Fibroblast of lung (primary cell): Measurements from ENCODE around the gene GADL1. TPM values are rescaled to one million over a fixed set of nuclear protein-coding genes. Genes with fewer than 3 reads are reported as not detected.

Experiments used
- DNase-seq, 2 donors: peaks; one replicate each; pipeline versions ENCODE4 v3.0.0 to v3.0.0-alpha.2; 2010; ENCODE audit warnings: low read depth in 2 of 2
- H2AFZ ChIP-seq: 2 replicates; pipeline ENCODE4 v1.5.1; 2012; ENCODE audit warnings: low read length, control low read depth, inconsistent platforms
- H3K27ac ChIP-seq: 2 replicates; pipeline ENCODE4 v1.5.1; 2011; ENCODE audit warnings: low read length, control low read depth; ENCODE audit not compliant: insufficient read depth
- H3K27me3 ChIP-seq: 2 replicates; pipeline ENCODE4 v1.5.1; 2011; ENCODE audit warnings: mild to moderate bottlenecking, low read length; ENCODE audit not compliant: control insufficient read depth, insufficient read depth
- H3K36me3 ChIP-seq: 2 replicates; pipeline ENCODE4 v1.5.1; 2011; ENCODE audit warnings: low read length; ENCODE audit not compliant: control insufficient read depth, insufficient read depth
- H3K4me1 ChIP-seq: 2 replicates; pipeline ENCODE4 v1.5.1; 2011; ENCODE audit warnings: low read length; ENCODE audit not compliant: control insufficient read depth, insufficient read depth; ENCODE audit errors: extremely low read depth
- H3K4me2 ChIP-seq: 2 replicates; pipeline ENCODE4 v1.5.1; 2011; ENCODE audit warnings: low read length, control low read depth; ENCODE audit not compliant: insufficient read depth; ENCODE audit errors: extremely low read depth
- H3K4me3 ChIP-seq, 4 experiments: fragments of 200-600 bp in 1 of 4; sonication (generic) in 1 of 4; replicated peaks in 1 of 4; 2 replicates each; pipeline ENCODE4 v1.5.1; 2011 to 2016; ENCODE audit warnings: low read length in 4 of 4, low read depth in 3 of 4, mild to moderate bottlenecking in 3 of 4, control low read depth in 2 of 4, inconsistent platforms in 1 of 4, mixed read lengths in 1 of 4; ENCODE audit not compliant: insufficient read depth in 1 of 4; ENCODE audit errors: control extremely low read depth in 1 of 4
- H3K79me2 ChIP-seq: 2 replicates; pipeline ENCODE4 v1.5.1; 2012; ENCODE audit warnings: mild to moderate bottlenecking, low read length, inconsistent platforms; ENCODE audit not compliant: control insufficient read depth, insufficient read depth
- H3K9ac ChIP-seq: 2 replicates; pipeline ENCODE4 v1.5.1; 2011; ENCODE audit warnings: mild to moderate bottlenecking, low read length, control low read depth; ENCODE audit not compliant: insufficient read depth
- H3K9me3 ChIP-seq: 2 replicates; pipeline ENCODE4 v1.5.1; 2012; ENCODE audit warnings: low read depth, low read length; ENCODE audit not compliant: control insufficient read depth, insufficient read depth
- H4K20me1 ChIP-seq: 2 replicates; pipeline ENCODE4 v1.5.1; 2011; ENCODE audit warnings: low read length; ENCODE audit not compliant: control insufficient read depth, insufficient read depth; ENCODE audit errors: extremely low read depth
- EZH2 ChIP-seq: IDR thresholded peaks from 2 replicates; pipeline ENCODE4 v1.5.1; 2012; ENCODE audit warnings: low read length, control low read depth, mild to moderate bottlenecking; ENCODE audit errors: missing control alignments
- polyA plus RNA-seq, 2 donors: library from polyadenylated mRNA; depleted of rRNA in 1 of 2; stranded (reverse) in 1 of 2; unstranded in 1 of 2; fragments of >200 nt; gene quantifications; 2 replicates each; pipeline ENCODE4 v1.2.1, GENCODE V29; 2011 to 2012; ENCODE audit warnings: missing spikeins in 1 of 2
- total RNA-seq: library from RNA; depleted of rRNA; stranded (reverse); fragments of >200 nt; gene quantifications from 2 replicates; pipeline ENCODE4 v1.2.1, GENCODE V29; 2014
- TF ChIP-seq, protein P1 (sequence below), 2 donors: IDR thresholded peaks in 1 of 2; conservative IDR thresholded peaks in 1 of 2; 1 replicate in 1 of 2; 2 replicates in 1 of 2; pipeline ENCODE4 v1.5.1; 2011 to 2012; ENCODE audit warnings: low read length in 2 of 2, control low read depth in 1 of 2, inconsistent platforms in 1 of 2, low read depth in 1 of 2, mild to moderate bottlenecking in 1 of 2

GADL1 gene
- total and polyA plus RNA-seq, 2 donors (not counting 1 experiment from before 2014, with no cell fraction given) = 0.18 to 3.6 TPM

DNA sequence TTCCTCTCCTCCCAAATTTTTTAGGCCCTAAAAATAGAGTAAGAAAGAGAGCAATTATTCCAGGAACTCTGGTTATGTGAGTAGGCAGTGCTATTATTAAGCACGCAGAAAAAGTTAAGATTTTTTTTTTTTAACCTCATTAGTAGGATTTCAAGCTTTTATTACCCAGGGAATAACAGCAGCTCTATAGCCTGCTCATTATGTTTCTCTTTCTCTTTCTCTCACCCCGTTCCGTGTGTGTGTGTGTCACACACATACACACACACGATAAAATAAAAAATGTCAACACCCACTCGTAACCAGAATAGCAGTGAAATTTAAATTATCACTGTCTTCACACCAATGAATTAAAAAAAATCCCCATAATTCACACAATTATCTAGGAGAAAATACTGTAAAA, 30.3 kb downstream of the GADL1 start:
- DNase-seq = no peak

DNA sequence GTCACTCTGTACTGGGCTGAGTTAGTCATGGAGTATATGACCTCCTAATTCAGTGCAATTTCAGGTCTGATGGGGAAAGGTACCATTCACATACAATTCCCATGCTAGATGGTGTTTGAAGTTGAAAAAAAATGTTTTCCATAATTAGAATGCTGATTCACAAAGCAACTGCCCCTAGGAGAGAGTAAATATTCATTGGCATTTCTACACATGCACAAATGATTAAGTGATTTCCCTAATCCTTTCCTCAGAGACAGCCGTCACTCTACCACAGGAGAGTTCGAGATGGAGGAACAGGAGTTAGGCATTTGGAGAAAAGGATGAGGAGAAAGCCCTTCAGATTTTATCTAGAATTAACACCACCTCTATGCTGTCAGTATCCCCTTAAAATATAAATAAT, 32.5 kb downstream of the GADL1 start:
- Histone ChIP-seq H3K4me2 (no peak overlapping the region), H4K20me1 (no peaks in the 10 kb centered on the region), H3K9ac (no peak overlapping the region), H3K9me3 (no peaks in the 10 kb centered on the region), H3K36me3 (no peaks in the 10 kb centered on the region), H3K4me3 (no peak overlapping the region), H3K27ac (no peak overlapping the region), H2AFZ (no peak overlapping the region), H3K27me3 (no peaks in the 10 kb centered on the region), H3K4me1 (no peaks in the 10 kb centered on the region), H3K79me2 (no peaks in the 10 kb centered on the region)
- no peak for TF ChIP-seq EZH2
- TF ChIP-seq, protein P1, sequence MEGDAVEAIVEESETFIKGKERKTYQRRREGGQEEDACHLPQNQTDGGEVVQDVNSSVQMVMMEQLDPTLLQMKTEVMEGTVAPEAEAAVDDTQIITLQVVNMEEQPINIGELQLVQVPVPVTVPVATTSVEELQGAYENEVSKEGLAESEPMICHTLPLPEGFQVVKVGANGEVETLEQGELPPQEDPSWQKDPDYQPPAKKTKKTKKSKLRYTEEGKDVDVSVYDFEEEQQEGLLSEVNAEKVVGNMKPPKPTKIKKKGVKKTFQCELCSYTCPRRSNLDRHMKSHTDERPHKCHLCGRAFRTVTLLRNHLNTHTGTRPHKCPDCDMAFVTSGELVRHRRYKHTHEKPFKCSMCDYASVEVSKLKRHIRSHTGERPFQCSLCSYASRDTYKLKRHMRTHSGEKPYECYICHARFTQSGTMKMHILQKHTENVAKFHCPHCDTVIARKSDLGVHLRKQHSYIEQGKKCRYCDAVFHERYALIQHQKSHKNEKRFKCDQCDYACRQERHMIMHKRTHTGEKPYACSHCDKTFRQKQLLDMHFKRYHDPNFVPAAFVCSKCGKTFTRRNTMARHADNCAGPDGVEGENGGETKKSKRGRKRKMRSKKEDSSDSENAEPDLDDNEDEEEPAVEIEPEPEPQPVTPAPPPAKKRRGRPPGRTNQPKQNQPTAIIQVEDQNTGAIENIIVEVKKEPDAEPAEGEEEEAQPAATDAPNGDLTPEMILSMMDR (conservative IDR thresholded peaks at IDR 0.05 in 1 of 2, IDR thresholded peaks at IDR 0.05 in 1 of 2; ENCODE audit: low read depth in 1 of 2, low read length in 2 of 2) = no peak
- DNase-seq = no peak

More for the DNA sequence above, 30.3 kb downstream of the GADL1 start:
- Histone ChIP-seq H3K9ac (no peak overlapping the region), H3K4me3 (no peak overlapping the region), H3K27me3 (no peaks in the 10 kb centered on the region), H3K36me3 (no peaks in the 10 kb centered on the region), H3K9me3 (no peaks in the 10 kb centered on the region), H4K20me1 (no peaks in the 10 kb centered on the region), H3K4me1 (no peaks in the 10 kb centered on the region), H3K79me2 (no peaks in the 10 kb centered on the region), H2AFZ (no peak overlapping the region), H3K4me2 (no peak overlapping the region), H3K27ac (no peak overlapping the region)
- TF ChIP-seq EZH2 = no peak
- TF ChIP-seq, protein P1 (conservative IDR thresholded peaks at IDR 0.05 in 1 of 2, IDR thresholded peaks at IDR 0.05 in 1 of 2; ENCODE audit: low read depth in 1 of 2, low read length in 2 of 2) = no peak

DNA sequence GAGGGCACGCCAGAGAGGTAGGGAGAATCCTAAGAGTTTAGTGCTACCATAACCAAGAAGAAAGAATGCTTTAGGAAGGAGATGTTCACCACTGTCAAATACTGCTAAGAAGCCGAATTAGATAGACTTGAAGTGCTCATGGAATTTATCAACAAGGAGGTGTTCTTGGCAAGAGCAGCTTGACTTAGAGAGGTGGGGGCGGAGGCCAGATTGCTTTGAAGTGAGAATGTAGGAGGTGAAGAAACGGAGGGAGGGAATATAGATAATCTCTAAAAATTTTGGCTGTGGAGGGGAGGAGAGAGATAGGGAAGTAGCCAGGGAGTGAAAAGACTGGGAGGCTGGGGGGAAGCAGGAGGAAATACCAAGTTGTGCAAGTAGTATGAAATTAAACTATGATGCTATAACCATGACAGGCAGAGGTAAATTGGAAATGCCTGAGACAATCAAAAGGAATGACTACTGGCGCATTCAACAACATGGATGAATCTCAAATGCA, 35.5 kb downstream of the GADL1 start:
- Histone ChIP-seq H3K4me1 (no peaks in the 10 kb centered on the region), H3K9me3 (no peaks in the 10 kb centered on the region), H3K4me3 (no peak overlapping the region), H3K36me3 (no peaks in the 10 kb centered on the region), H3K27me3 (no peaks in the 10 kb centered on the region), H2AFZ (no peak overlapping the region), H3K4me2 (no peak overlapping the region), H4K20me1 (no peaks in the 10 kb centered on the region), H3K79me2 (no peaks in the 10 kb centered on the region), H3K9ac (no peak overlapping the region), H3K27ac (no peak overlapping the region)
- DNase-seq = no peak
- TF ChIP-seq, protein P1 (conservative IDR thresholded peaks at IDR 0.05 in 1 of 2, IDR thresholded peaks at IDR 0.05 in 1 of 2; ENCODE audit: low read depth in 1 of 2, low read length in 2 of 2) = no peak
- no peak for TF ChIP-seq EZH2
